ENCODE data around the gene LCAT.

GRCh38 chr16:67946128-67946569 lies 2.2 kb upstream of the LCAT start:
- TF ChIP-seq EZH2phosphoT487 (IDR thresholded peaks at IDR 0.05; ENCODE audit: insufficient read depth, low read depth) = no peak
- no peak for TF ChIP-seq EZH2 (IDR thresholded peaks at IDR 0.05; ENCODE audit: insufficient read depth, poor library complexity, severe bottlenecking)
